Osteoblast (primary cell): ENCODE results near the gene SAMD11. TPM values are rescaled to one million over a fixed set of nuclear protein-coding genes. Genes with fewer than 3 reads are reported as not detected.

Experiments
- DNase-seq: peaks from one replicate; pipeline ENCODE4 v3.0.0; 2011; ENCODE audit warnings: low spot score, mixed read lengths; ENCODE audit not compliant: insufficient read length; ENCODE audit errors: missing footprints
- H2AFZ ChIP-seq: 2 replicates; pipeline ENCODE4 v1.6.0; 2011; ENCODE audit warnings: mild to moderate bottlenecking, low read length
- H3K27ac ChIP-seq: 2 replicates; pipeline ENCODE4 v1.5.1; 2011; ENCODE audit warnings: mild to moderate bottlenecking, low read depth, low read length, moderate library complexity
- H3K27me3 ChIP-seq: 2 replicates; pipeline ENCODE4 v1.6.0; 2012; ENCODE audit warnings: mild to moderate bottlenecking, control low read depth, inconsistent platforms, low read length, moderate library complexity; ENCODE audit not compliant: insufficient read depth
- H3K36me3 ChIP-seq: 2 replicates; pipeline ENCODE4 v1.5.1; 2011; ENCODE audit warnings: mild to moderate bottlenecking, low read length, control low read depth, moderate library complexity; ENCODE audit not compliant: insufficient read depth
- H3K4me1 ChIP-seq: 2 replicates; pipeline ENCODE4 v1.5.1; 2011; ENCODE audit warnings: mild to moderate bottlenecking, low read length, control low read depth, moderate library complexity; ENCODE audit not compliant: insufficient read depth
- H3K4me2 ChIP-seq: 2 replicates; pipeline ENCODE4 v1.6.0; 2011; ENCODE audit warnings: mild to moderate bottlenecking, low read length; ENCODE audit not compliant: insufficient read depth
- H3K4me3 ChIP-seq: fragments of 200-600 bp; sonication (generic); 3 replicates; pipeline ENCODE4 v1.5.1; 2012; ENCODE audit warnings: mild to moderate bottlenecking, low read length, inconsistent platforms; ENCODE audit not compliant: insufficient read depth
- H3K79me2 ChIP-seq: 2 replicates; pipeline ENCODE4 v1.6.0; 2012; ENCODE audit warnings: mild to moderate bottlenecking, low read length, control low read depth, inconsistent platforms; ENCODE audit not compliant: insufficient read depth
- H3K9me3 ChIP-seq: 2 replicates; pipeline ENCODE4 v1.5.1; 2011; ENCODE audit warnings: low read depth, low read length, control low read depth
- H4K20me1 ChIP-seq: 2 replicates; pipeline ENCODE4 v1.6.0; 2012; ENCODE audit warnings: mild to moderate bottlenecking, low read length, control low read depth; ENCODE audit not compliant: insufficient read depth
- CTCF ChIP-seq: IDR thresholded peaks from 2 replicates; pipeline ENCODE4 v1.5.1; 2011; ENCODE audit warnings: mild to moderate bottlenecking, low read depth, low read length, moderate library complexity; ENCODE audit errors: extremely low read depth
- total RNA-seq: library from RNA; depleted of rRNA; stranded (reverse); fragments of >200 nt; gene quantifications from 2 replicates; pipeline ENCODE4 v1.2.3, GENCODE V29; 2012

Gene SAMD11
- total RNA-seq, 1 donor = 8.3 TPM

- no peak for DNase-seq
- Histone ChIP-seq H4K20me1 (peaks cover 23% of the 10 kb centered on the region), H3K4me2 (no peak overlapping the region), H2AFZ (no peak overlapping the region), H3K4me3 (no peak overlapping the region), H3K9me3 (no peaks in the 10 kb centered on the region), H3K27ac (no peak overlapping the region), H3K79me2 (no peaks in the 10 kb centered on the region), H3K4me1 (peaks cover 16% of the 10 kb centered on the region), H3K27me3 (peaks cover 51% of the 10 kb centered on the region), H3K36me3 (no peaks in the 10 kb centered on the region)
- no peak for TF ChIP-seq CTCF
These were observed 3.7 kb upstream of the SAMD11 start for GRCh38 chr1:920010-920409.

GRCh38 chr1:920521-920920 lies 3.2 kb upstream of the SAMD11 start:
- TF ChIP-seq CTCF = no peak
- H3K4me2 ChIP-seq = peak overlapping the region; percentile 54
- H3K4me1 ChIP-seq = peaks cover 16% of the 10 kb centered on the region
- H3K27ac ChIP-seq = no peak overlapping the region
- no peak overlapping the region for H2AFZ ChIP-seq
- no peaks in the 10 kb centered on the region for H3K9me3 ChIP-seq
- peaks cover 23% of the 10 kb centered on the region for H4K20me1 ChIP-seq
- DNase-seq = no peak
- no peaks in the 10 kb centered on the region for H3K79me2 ChIP-seq
- H3K36me3 ChIP-seq = no peaks in the 10 kb centered on the region
- peaks cover 46% of the 10 kb centered on the region for H3K27me3 ChIP-seq
- H3K4me3 ChIP-seq = peak overlapping the region; percentile 25

- peak; percentile 30 for TF ChIP-seq CTCF
- Histone ChIP-seq H3K27ac (no peak overlapping the region), H3K4me3 (peak overlapping the region; percentile 25), H2AFZ (no peak overlapping the region), H4K20me1 (peaks cover 30% of the 10 kb centered on the region), H3K79me2 (no peaks in the 10 kb centered on the region), H3K4me1 (peaks cover 19% of the 10 kb centered on the region), H3K9me3 (no peaks in the 10 kb centered on the region), H3K27me3 (peaks cover 39% of the 10 kb centered on the region), H3K4me2 (peak overlapping the region; percentile 54), H3K36me3 (no peaks in the 10 kb centered on the region)
- DNase-seq = peak; percentile 99
These were observed 2.5 kb upstream of the SAMD11 start for GRCh38 chr1:921011-921837.

GRCh38 chr1:923991-924655 lies 400 bp downstream of the SAMD11 start:
- H3K27ac ChIP-seq = no peak overlapping the region
- H3K4me2 ChIP-seq = peak overlapping the region; percentile 80
- H2AFZ ChIP-seq = no peak overlapping the region
- H3K79me2 ChIP-seq = no peaks in the 10 kb centered on the region
- H3K4me3 ChIP-seq = peak overlapping the region; percentile 75
- DNase-seq = peak; percentile 95
- H3K9me3 ChIP-seq = no peaks in the 10 kb centered on the region
- H3K27me3 ChIP-seq = peaks cover 11% of the 10 kb centered on the region
- no peaks in the 10 kb centered on the region for H3K36me3 ChIP-seq
- peaks cover 55% of the 10 kb centered on the region for H4K20me1 ChIP-seq
- H3K4me1 ChIP-seq = peaks cover 19% of the 10 kb centered on the region
- TF ChIP-seq CTCF = no peak
